A673 (cell line): Measurements from ENCODE around the gene ADCY5.

Experiments
- CTCF ChIP-seq: fragments of 300-800, 200-600 bp; sonication (generic); conservative IDR thresholded peaks from 2 replicates; pipeline ENCODE4 v1.5.1; 2017; ENCODE audit warnings: low read depth, mild to moderate bottlenecking, antibody characterized with exemption, low read length, moderate library complexity, mixed read lengths
- EZH2 ChIP-seq: fragments of 200-600 bp; sonication (generic); IDR thresholded peaks from 2 replicates; pipeline ENCODE4 v1.6.1; 2017; ENCODE audit warnings: borderline replicate concordance, low read depth, mild to moderate bottlenecking, mixed read lengths, antibody characterized with exemption, low read length; ENCODE audit not compliant: poor library complexity, severe bottlenecking

GRCh38 chr3:123353227-123353849 lies 95.6 kb downstream of the ADCY5 start:
- no peak for TF ChIP-seq CTCF
- no peak for TF ChIP-seq EZH2
